WTC11 (cell line): ENCODE measurements around the gene HCFC1.

Experiments
- CBFB ChIP-seq: sonication (generic); formaldehyde crosslinking; IDR thresholded peaks from 2 replicates; pipeline ENCODE4 v1.8.1; 2022; ENCODE audit warnings: mild to moderate bottlenecking, low read depth, missing genetic modification reagents
- CTCF ChIP-seq: fragments of 200-600 bp; IDR thresholded peaks from 2 replicates; pipeline ENCODE4 v1.8.0; 2022; ENCODE audit warnings: antibody characterized with exemption
- ELF4 ChIP-seq: sonication (generic); formaldehyde crosslinking; IDR thresholded peaks from 2 replicates; pipeline ENCODE4 v1.8.1; 2022; ENCODE audit warnings: low read depth, mild to moderate bottlenecking, moderate library complexity, missing genetic modification reagents
- FOXP1 ChIP-seq: sonication (generic); formaldehyde crosslinking; IDR thresholded peaks from 2 replicates; pipeline ENCODE4 v1.8.0; 2022; ENCODE audit warnings: missing genetic modification reagents, mild to moderate bottlenecking, moderate library complexity, borderline replicate concordance
- ZNF232 ChIP-seq: sonication (generic); formaldehyde crosslinking; IDR thresholded peaks from 2 replicates; pipeline ENCODE4 v1.8.0; 2022; ENCODE audit warnings: mild to moderate bottlenecking, missing genetic modification reagents
- TF ChIP-seq, protein P1 (sequence below): sonication (generic); formaldehyde crosslinking; IDR thresholded peaks from 2 replicates; pipeline ENCODE4 v1.8.0; 2022; ENCODE audit warnings: mild to moderate bottlenecking, missing genetic modification reagents
- TF ChIP-seq, protein P2 (sequence below): sonication (generic); formaldehyde crosslinking; IDR thresholded peaks from 2 replicates; pipeline ENCODE4 v1.8.1; 2022; ENCODE audit warnings: mild to moderate bottlenecking, missing genetic modification reagents, moderate library complexity, borderline replicate concordance

GRCh38 chrX:153903991-153904957, 67.3 kb downstream of the HCFC1 start, which contains the start of gene AVPR2:
- TF ChIP-seq FOXP1 (CRISPR knock-in tag) (no peak), CTCF (no peak), CBFB (CRISPR knock-in tag) (no peak), ELF4 (CRISPR knock-in tag) (no peak), ZNF232 (CRISPR knock-in tag) (no peak)
- TF ChIP-seq, protein P1, sequence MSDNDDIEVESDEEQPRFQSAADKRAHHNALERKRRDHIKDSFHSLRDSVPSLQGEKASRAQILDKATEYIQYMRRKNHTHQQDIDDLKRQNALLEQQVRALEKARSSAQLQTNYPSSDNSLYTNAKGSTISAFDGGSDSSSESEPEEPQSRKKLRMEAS (CRISPR knock-in tag): no peak
- TF ChIP-seq, protein P2, sequence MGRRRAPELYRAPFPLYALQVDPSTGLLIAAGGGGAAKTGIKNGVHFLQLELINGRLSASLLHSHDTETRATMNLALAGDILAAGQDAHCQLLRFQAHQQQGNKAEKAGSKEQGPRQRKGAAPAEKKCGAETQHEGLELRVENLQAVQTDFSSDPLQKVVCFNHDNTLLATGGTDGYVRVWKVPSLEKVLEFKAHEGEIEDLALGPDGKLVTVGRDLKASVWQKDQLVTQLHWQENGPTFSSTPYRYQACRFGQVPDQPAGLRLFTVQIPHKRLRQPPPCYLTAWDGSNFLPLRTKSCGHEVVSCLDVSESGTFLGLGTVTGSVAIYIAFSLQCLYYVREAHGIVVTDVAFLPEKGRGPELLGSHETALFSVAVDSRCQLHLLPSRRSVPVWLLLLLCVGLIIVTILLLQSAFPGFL (CRISPR knock-in tag): no peak
